Endothelial cell of umbilical vein (primary cell): Measurements from ENCODE around the gene EIF2AK3. TPM values are rescaled to one million over a fixed set of nuclear protein-coding genes. Genes with fewer than 3 reads are reported as not detected.

Source experiments
- BruUV-seq: library from RNA; stranded (reverse); fragments of 400-500 nt; replicated peaks from 2 replicates; lab custom pipeline; 2021; lab: Mats Ljungman, UMichigan
- CTCF ChIA-PET: fragments of 300-600, 350-600 bp; sonication (Branson Sonifier 250); formaldehyde crosslinking; loops from one replicate; lab custom pipeline; 2021; ENCODE audit warnings: antibody characterized with exemption, inconsistent platforms; lab: Charles Lee
- POLR2A ChIA-PET: fragments of 300-600, 350-600 bp; sonication (Branson Sonifier 250); formaldehyde crosslinking; loops from one replicate; lab custom pipeline; 2021; ENCODE audit warnings: antibody characterized with exemption, inconsistent platforms; lab: Charles Lee
- DNase-seq: peaks from one replicate; pipeline ENCODE4 v3.0.0-alpha.2; 2011; ENCODE audit warnings: low read depth, low spot score
- FAIRE-seq: peaks from 2 replicates; lab custom pipeline; 2011; peaks lifted over from hg19 to GRCh38; lab: Jason Lieb, UNC
- H2AFZ ChIP-seq: 2 replicates; pipeline ENCODE4 v1.6.0; 2012; ENCODE audit warnings: low read depth, low read length, control low read depth, inconsistent platforms
- H3K27ac ChIP-seq: 2 replicates; pipeline ENCODE4 v1.5.1; 2011; ENCODE audit warnings: low read depth, mild to moderate bottlenecking, control low read depth, low read length, moderate library complexity; ENCODE audit not compliant: insufficient read depth
- H3K27me3 ChIP-seq, 2 experiments: 2 replicates each; pipeline versions ENCODE4 v1.6.0 to v1.6.1; 2011; ENCODE audit warnings: low read length in 2 of 2, mixed read lengths in 1 of 2; ENCODE audit not compliant: control insufficient read depth in 2 of 2, insufficient read depth in 2 of 2
- H3K36me3 ChIP-seq, 2 experiments: 2 replicates in 1 of 2; 3 replicates in 1 of 2; pipeline ENCODE4 v1.5.1; 2011; ENCODE audit warnings: low read length in 2 of 2, mild to moderate bottlenecking in 1 of 2, moderate library complexity in 1 of 2; ENCODE audit not compliant: control insufficient read depth in 2 of 2, insufficient read depth in 2 of 2; ENCODE audit errors: extremely low read depth in 1 of 2
- H3K4me1 ChIP-seq: 3 replicates; pipeline ENCODE4 v1.5.1; 2011; ENCODE audit warnings: mild to moderate bottlenecking, low read length; ENCODE audit not compliant: control insufficient read depth, insufficient read depth; ENCODE audit errors: extremely low read depth
- H3K4me2 ChIP-seq: 2 replicates; pipeline ENCODE4 v1.6.1; 2011; ENCODE audit warnings: low read length, control low read depth, mixed read lengths; ENCODE audit not compliant: insufficient read depth
- H3K4me3 ChIP-seq, 3 experiments: fragments of 200-600 bp in 1 of 3; sonication (generic), shearing (Covaris generic) in 1 of 3; replicated peaks in 1 of 3; 2 replicates each; pipeline ENCODE4 v1.5.1; 2011 to 2016; ENCODE audit warnings: control low read depth in 3 of 3, low read length in 3 of 3, mild to moderate bottlenecking in 2 of 3, inconsistent platforms in 1 of 3, low read depth in 1 of 3, moderate library complexity in 1 of 3; ENCODE audit not compliant: insufficient read depth in 1 of 3
- H3K79me2 ChIP-seq: 2 replicates; pipeline ENCODE4 v1.6.0; 2012; ENCODE audit warnings: low read length, inconsistent platforms; ENCODE audit not compliant: control insufficient read depth, insufficient read depth
- H3K9ac ChIP-seq: replicated peaks from 2 replicates; pipeline ENCODE3; 2011; ENCODE audit warnings: low read length, control low read depth; ENCODE audit not compliant: insufficient read depth; ENCODE audit errors: extremely low read depth
- H3K9me1 ChIP-seq: replicated peaks from 3 replicates; pipeline ENCODE4 v1.6.0; 2011; ENCODE audit warnings: mild to moderate bottlenecking, low read length; ENCODE audit not compliant: control insufficient read depth, insufficient read depth; ENCODE audit errors: extremely low read depth
- H3K9me3 ChIP-seq: replicated peaks from 2 replicates; pipeline ENCODE4 v1.5.1; 2012; ENCODE audit warnings: low read length, inconsistent platforms; ENCODE audit not compliant: control insufficient read depth, insufficient read depth
- H4K20me1 ChIP-seq: replicated peaks from 2 replicates; pipeline ENCODE3; 2011; ENCODE audit warnings: mild to moderate bottlenecking, low read length; ENCODE audit not compliant: control insufficient read depth, insufficient read depth; ENCODE audit errors: extremely low read depth
- EZH2 ChIP-seq: IDR thresholded peaks from 2 replicates; pipeline ENCODE4 v1.6.1; 2012; ENCODE audit warnings: borderline replicate concordance, low read depth, mild to moderate bottlenecking, moderate library complexity, low read length, inconsistent platforms; ENCODE audit not compliant: severe bottlenecking
- FOS ChIP-seq: IDR thresholded peaks from 2 replicates; pipeline ENCODE4 v1.6.1; 2011; ENCODE audit warnings: mild to moderate bottlenecking, low read length, moderate library complexity, borderline replicate concordance; ENCODE audit not compliant: insufficient read depth
- GATA2 ChIP-seq: IDR thresholded peaks from 2 replicates; pipeline ENCODE4 v1.7.0; 2011; ENCODE audit warnings: low read depth, mild to moderate bottlenecking, moderate library complexity, mixed read lengths, low read length; ENCODE audit not compliant: insufficient read length, insufficient read depth
- JUN ChIP-seq: IDR thresholded peaks from 2 replicates; pipeline ENCODE4 v1.6.1; 2011; ENCODE audit warnings: borderline replicate concordance, low read depth; ENCODE audit not compliant: insufficient read length, insufficient read depth
- MYC ChIP-seq: IDR thresholded peaks from one replicate; pipeline ENCODE4 v1.6.1; 2011; ENCODE audit warnings: mild to moderate bottlenecking, low read depth, low read length
- POLR2A ChIP-seq: IDR thresholded peaks from 2 replicates; pipeline ENCODE4 v1.6.1; 2012; ENCODE audit warnings: low read depth, mild to moderate bottlenecking, control low read depth, low read length
- POLR2AphosphoS5 ChIP-seq: IDR thresholded peaks from 2 replicates; pipeline ENCODE4 v1.6.1; 2012; ENCODE audit warnings: low read depth, mild to moderate bottlenecking, control low read depth, low read length, moderate library complexity; ENCODE audit not compliant: insufficient read depth
- dilution Hi-C: fragments of 300-500 bp; cut with MboI; formaldehyde crosslinking; loops from one replicate; pipeline ENCODE4 v1.15.0; 2019; ENCODE audit warnings: low sequenced_read_pairs; ENCODE audit not compliant: extremely low pct_ligation_motif_present
- intact Hi-C: fragments of 100-400 bp; cut with micrococcal nuclease; formaldehyde crosslinking; loops from one replicate; pipeline ENCODE4 v1.10.0; 2022
- polyA plus RNA-seq, 4 experiments: library from polyadenylated mRNA; depleted of rRNA in 3 of 4; stranded (reverse) in 3 of 4; unstranded in 1 of 4; fragments of >200 nt; gene quantifications; 2 replicates each; pipeline versions ENCODE4 v1.2.1 to v1.2.3, GENCODE V29; 2011 to 2012; ENCODE audit warnings: missing spikeins in 1 of 4
- total RNA-seq: library from RNA; stranded (reverse); gene quantifications from 2 replicates; pipeline ENCODE4 v1.2.3, GENCODE V29; 2021
- TF ChIP-seq, protein P1 (sequence below), 2 donors: IDR thresholded peaks; 1 replicate in 1 of 2; 2 replicates in 1 of 2; pipeline ENCODE4 v1.5.1; 2011; ENCODE audit warnings: low read length in 2 of 2, mild to moderate bottlenecking in 2 of 2, moderate library complexity in 2 of 2, control low read depth in 1 of 2, inconsistent platforms in 1 of 2, low read depth in 1 of 2; ENCODE audit not compliant: insufficient read depth in 1 of 2; ENCODE audit errors: extremely low read depth in 1 of 2
- TF ChIP-seq, protein P2 (sequence below): IDR thresholded peaks from 2 replicates; pipeline ENCODE4 v1.6.1; 2011; ENCODE audit not compliant: insufficient read depth, insufficient read length

Gene EIF2AK3
- total and polyA plus RNA-seq, 2 donors (not counting 3 experiments of a cell fraction or from before 2014, with no cell fraction given) = 5.3 to 17.3 TPM

DNA sequence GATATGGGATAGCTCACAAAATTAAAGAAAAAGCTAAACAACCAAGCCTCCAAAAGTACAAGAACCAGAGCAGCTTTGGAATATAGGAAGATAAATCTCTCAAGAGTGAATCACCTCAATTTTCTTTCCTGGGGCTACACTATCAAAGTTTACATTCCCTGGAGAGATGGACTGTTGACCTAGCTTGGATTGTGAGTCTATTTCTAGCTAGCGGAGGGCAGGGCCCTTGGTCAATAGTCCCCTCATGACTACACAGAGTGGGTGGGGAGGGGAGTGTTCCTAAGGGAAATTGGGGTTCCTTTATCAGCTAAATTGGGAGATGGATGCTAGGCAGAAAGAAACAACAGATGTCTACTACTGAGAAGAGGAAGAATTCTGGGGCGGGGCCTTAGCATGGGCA is 29.9 kb upstream of the EIF2AK3 start:
- H3K27me3 ChIP-seq = no peaks in the 10 kb centered on the region
- no peak overlapping the region for H3K4me2 ChIP-seq
- ChIA-PET POLR2A (no interaction called here), CTCF (interaction anchor here (0.8 to 4.7 kb wide), 4 partner anchors 12 to 26 kb away, joined by 3 to 49 read pairs (median 12); no protein-coding TSS in a partner anchor)
- no peak overlapping the region for H3K27ac ChIP-seq
- FAIRE-seq = no peak
- H3K79me2 ChIP-seq = no peaks in the 10 kb centered on the region
- no peaks in the 10 kb centered on the region for H3K9me1 ChIP-seq
- no peak overlapping the region for H2AFZ ChIP-seq
- H3K9me3 ChIP-seq = no peaks in the 10 kb centered on the region
- no peak overlapping the region for H3K4me3 ChIP-seq
- TF ChIP-seq MYC = no peak
- TF ChIP-seq POLR2AphosphoS5 = no peak
- no peak for TF ChIP-seq POLR2A
- TF ChIP-seq, protein P1, sequence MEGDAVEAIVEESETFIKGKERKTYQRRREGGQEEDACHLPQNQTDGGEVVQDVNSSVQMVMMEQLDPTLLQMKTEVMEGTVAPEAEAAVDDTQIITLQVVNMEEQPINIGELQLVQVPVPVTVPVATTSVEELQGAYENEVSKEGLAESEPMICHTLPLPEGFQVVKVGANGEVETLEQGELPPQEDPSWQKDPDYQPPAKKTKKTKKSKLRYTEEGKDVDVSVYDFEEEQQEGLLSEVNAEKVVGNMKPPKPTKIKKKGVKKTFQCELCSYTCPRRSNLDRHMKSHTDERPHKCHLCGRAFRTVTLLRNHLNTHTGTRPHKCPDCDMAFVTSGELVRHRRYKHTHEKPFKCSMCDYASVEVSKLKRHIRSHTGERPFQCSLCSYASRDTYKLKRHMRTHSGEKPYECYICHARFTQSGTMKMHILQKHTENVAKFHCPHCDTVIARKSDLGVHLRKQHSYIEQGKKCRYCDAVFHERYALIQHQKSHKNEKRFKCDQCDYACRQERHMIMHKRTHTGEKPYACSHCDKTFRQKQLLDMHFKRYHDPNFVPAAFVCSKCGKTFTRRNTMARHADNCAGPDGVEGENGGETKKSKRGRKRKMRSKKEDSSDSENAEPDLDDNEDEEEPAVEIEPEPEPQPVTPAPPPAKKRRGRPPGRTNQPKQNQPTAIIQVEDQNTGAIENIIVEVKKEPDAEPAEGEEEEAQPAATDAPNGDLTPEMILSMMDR (IDR thresholded peaks at IDR 0.05; ENCODE audit: extremely low read depth in 1 of 2, insufficient read depth in 1 of 2, low read depth in 1 of 2, low read length in 2 of 2) = no peak
- TF ChIP-seq JUN = no peak
- TF ChIP-seq, protein P2, sequence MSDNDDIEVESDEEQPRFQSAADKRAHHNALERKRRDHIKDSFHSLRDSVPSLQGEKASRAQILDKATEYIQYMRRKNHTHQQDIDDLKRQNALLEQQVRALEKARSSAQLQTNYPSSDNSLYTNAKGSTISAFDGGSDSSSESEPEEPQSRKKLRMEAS = no peak
- no peak for TF ChIP-seq GATA2
- TF ChIP-seq FOS = no peak
- no peak for TF ChIP-seq EZH2
- BruUV-seq = no TSS peak
- H4K20me1 ChIP-seq = no peaks in the 10 kb centered on the region
- no peak overlapping the region for H3K9ac ChIP-seq
- intact Hi-C loops = no loop called here
- DNase-seq = no peak
- dilution Hi-C loops = loop anchor here (25.0 kb wide), 1 partner anchor 95 kb away; no protein-coding TSS in a partner anchor
- H3K4me1 ChIP-seq = peaks cover 11% of the 10 kb centered on the region
- H3K36me3 ChIP-seq = no peaks in the 10 kb centered on the region
